ENCODE results near the gene ACTBL2.

GRCh38 chr5:57486027-57486602, 3.5 kb upstream of the ACTBL2 start:
- TF ChIP-seq CTCF (IDR thresholded peaks at IDR 0.05) (no peak), POLR2A (IDR thresholded peaks at IDR 0.05) (no peak)

Measured in vagina (tissue), 2 donors.